ENCODE data around the gene GUCA1A. TPM values are rescaled to one million over a fixed set of nuclear protein-coding genes. Genes with fewer than 3 reads are reported as not detected.

Gene GUCA1A
- total RNA-seq, 4 donors from 2014 or later = not detected

- H3K9me3 ChIP-seq = no peaks in the 10 kb centered on the region
- H3K27ac ChIP-seq (replicated peaks in 1 of 4) = no peak overlapping the region
- TF ChIP-seq POLR2AphosphoS5 (IDR thresholded peaks at IDR 0.05) = no peak
- TF ChIP-seq CTCF (IDR thresholded peaks at IDR 0.05) = no peak
- TF ChIP-seq EP300 (IDR thresholded peaks at IDR 0.05) = no peak
- no peak for TF ChIP-seq POLR2A (IDR thresholded peaks at IDR 0.05; ENCODE audit: low read depth)
- intact Hi-C loops (cut with DNase I) = no loop called here
- no peaks in the 10 kb centered on the region for H3K36me3 ChIP-seq
- no peak overlapping the region for H3K4me3 ChIP-seq
- WGBS = 72% methylated on average over 4 of the region's 4 CpGs
- no peaks in the 10 kb centered on the region for H3K4me1 ChIP-seq
- DNase-seq (ENCODE audit: extremely low spot score) = no peak
- H3K27me3 ChIP-seq = peaks cover 0 to 4% (median 0%) of the 10 kb centered on the region in 4 donors
Observed at GRCh38 chr6:42155293-42155692, 17.9 kb upstream of the GUCA1A start.

GRCh38 chr6:42156638-42157037 is 16.5 kb upstream of the GUCA1A start:
- TF ChIP-seq POLR2AphosphoS5 (IDR thresholded peaks at IDR 0.05) = no peak
- no peak for TF ChIP-seq CTCF (IDR thresholded peaks at IDR 0.05)
- no peak for TF ChIP-seq EP300 (IDR thresholded peaks at IDR 0.05)
- TF ChIP-seq POLR2A (IDR thresholded peaks at IDR 0.05; ENCODE audit: low read depth) = no peak
- no peak overlapping the region for H3K27ac ChIP-seq (replicated peaks in 1 of 4)
- H3K27me3 ChIP-seq = peaks cover 0 to 6% (median 0%) of the 10 kb centered on the region in 4 donors
- H3K4me1 ChIP-seq = no peaks in the 10 kb centered on the region
- no peak overlapping the region for H3K4me3 ChIP-seq
- WGBS = 82% methylated on average over 2 of the region's 3 CpGs
- H3K9me3 ChIP-seq = no peaks in the 10 kb centered on the region
- no peak for DNase-seq (ENCODE audit: extremely low spot score)
- no peaks in the 10 kb centered on the region for H3K36me3 ChIP-seq
- intact Hi-C loops (cut with DNase I) = no loop called here

- H3K27ac ChIP-seq (replicated peaks in 1 of 4) = no peak overlapping the region
- H3K4me3 ChIP-seq = no peak overlapping the region
- TF ChIP-seq POLR2A (IDR thresholded peaks at IDR 0.05; ENCODE audit: low read depth) (no peak), EP300 (IDR thresholded peaks at IDR 0.05) (no peak), POLR2AphosphoS5 (IDR thresholded peaks at IDR 0.05) (no peak), CTCF (IDR thresholded peaks at IDR 0.05) (no peak)
- no peaks in the 10 kb centered on the region for H3K36me3 ChIP-seq
- intact Hi-C loops (cut with DNase I) = no loop called here
- H3K4me1 ChIP-seq = no peaks in the 10 kb centered on the region
- peaks cover 0 to 9% (median 0%) of the 10 kb centered on the region in 4 donors for H3K27me3 ChIP-seq
- H3K9me3 ChIP-seq = no peaks in the 10 kb centered on the region
- DNase-seq (ENCODE audit: extremely low spot score) = no peak
- 71% methylated on average over 2 of the region's 2 CpGs for WGBS
Observed at GRCh38 chr6:42158011-42158410, 15.2 kb upstream of the GUCA1A start.

GRCh38 chr6:42158631-42159030 is 14.5 kb upstream of the GUCA1A start:
- no peak for TF ChIP-seq POLR2A (IDR thresholded peaks at IDR 0.05; ENCODE audit: low read depth)
- TF ChIP-seq EP300 (IDR thresholded peaks at IDR 0.05) = no peak
- intact Hi-C loops (cut with DNase I) = no loop called here
- no peak for DNase-seq (ENCODE audit: extremely low spot score)

GRCh38 chr6:42159431-42160024 is 13.6 kb upstream of the GUCA1A start:
- no peak for TF ChIP-seq CTCF (IDR thresholded peaks at IDR 0.05)
- no peak for TF ChIP-seq POLR2AphosphoS5 (IDR thresholded peaks at IDR 0.05)
- TF ChIP-seq EP300 (IDR thresholded peaks at IDR 0.05) = no peak
- TF ChIP-seq POLR2A (IDR thresholded peaks at IDR 0.05; ENCODE audit: low read depth) = no peak
- DNase-seq (ENCODE audit: extremely low spot score) = no peak
- no peak overlapping the region for H3K27ac ChIP-seq (replicated peaks in 1 of 4)
- no peaks in the 10 kb centered on the region for H3K36me3 ChIP-seq
- H3K4me3 ChIP-seq = no peak overlapping the region
- WGBS = 50% methylated on average over 2 of the region's 4 CpGs
- intact Hi-C loops (cut with DNase I) = no loop called here
- H3K27me3 ChIP-seq = peaks cover 0 to 11% (median 0%) of the 10 kb centered on the region in 4 donors
- no peaks in the 10 kb centered on the region for H3K4me1 ChIP-seq
- H3K9me3 ChIP-seq = no peaks in the 10 kb centered on the region

More at GRCh38 chr6:42158631-42159030, 14.5 kb upstream of the GUCA1A start:
- H3K4me3 ChIP-seq = no peak overlapping the region
- no peaks in the 10 kb centered on the region for H3K4me1 ChIP-seq
- peaks cover 0 to 11% (median 0%) of the 10 kb centered on the region in 4 donors for H3K27me3 ChIP-seq
- WGBS = 88% methylated on average over 2 of the region's 2 CpGs
- no peaks in the 10 kb centered on the region for H3K36me3 ChIP-seq
- H3K9me3 ChIP-seq = no peaks in the 10 kb centered on the region
- no peak overlapping the region for H3K27ac ChIP-seq (replicated peaks in 1 of 4)
